ENCODE measurements around the gene LAPTM5. TPM values are rescaled to one million over a fixed set of nuclear protein-coding genes. Genes with fewer than 3 reads are reported as not detected.
"Not testable (repeated sequence)": the region's sequence is repeated elsewhere in the genome, so short reads cannot be mapped to it uniquely, and the experiment has no call there.

Gene LAPTM5
- total and polyA plus RNA-seq, 4 donors: 18.0 to 46.2 (median 28.1) TPM

- Histone ChIP-seq H3K27ac (ENCODE audit: low read depth in 1 of 2, low read length in 2 of 2) (no peak overlapping the region), H3K27me3 (ENCODE audit: control insufficient read depth in 4 of 4, insufficient read depth in 4 of 4, low read length in 3 of 4) (peaks cover 0 to 2% (median 0%) of the 10 kb centered on the region in 4 donors), H3K36me3 (ENCODE audit: control insufficient read depth in 4 of 4, insufficient read depth in 3 of 4, low read depth in 1 of 4, low read length in 3 of 4) (no peaks in the 10 kb centered on the region), H3K9ac (ENCODE audit: low read depth in 1 of 2, low read length in 2 of 2) (no peak overlapping the region), H3K4me3 (ENCODE audit: low read depth in 1 of 3, low read length in 3 of 3) (no peak overlapping the region), H3K4me1 (ENCODE audit: control insufficient read depth in 4 of 4, insufficient read depth in 4 of 4, low read length in 3 of 4) (no peaks in the 10 kb centered on the region), H3K9me3 (ENCODE audit: control insufficient read depth in 4 of 4, low read length in 3 of 4) (no peaks in the 10 kb centered on the region)
- 82% methylated on average over 9 of the region's 9 CpGs for WGBS
- no peak for TF ChIP-seq RXRA (IDR thresholded peaks at IDR 0.05)
- TF ChIP-seq CTCF (IDR thresholded peaks at IDR 0.05; ENCODE audit: low read depth, low read length, missing input control): no peak
- no peak for TF ChIP-seq RAD21 (IDR thresholded peaks at IDR 0.05)
- no peak for TF ChIP-seq GABPA (IDR thresholded peaks at IDR 0.05 in 1 of 2, conservative IDR thresholded peaks at IDR 0.05 in 1 of 2)
- TF ChIP-seq, protein P1, sequence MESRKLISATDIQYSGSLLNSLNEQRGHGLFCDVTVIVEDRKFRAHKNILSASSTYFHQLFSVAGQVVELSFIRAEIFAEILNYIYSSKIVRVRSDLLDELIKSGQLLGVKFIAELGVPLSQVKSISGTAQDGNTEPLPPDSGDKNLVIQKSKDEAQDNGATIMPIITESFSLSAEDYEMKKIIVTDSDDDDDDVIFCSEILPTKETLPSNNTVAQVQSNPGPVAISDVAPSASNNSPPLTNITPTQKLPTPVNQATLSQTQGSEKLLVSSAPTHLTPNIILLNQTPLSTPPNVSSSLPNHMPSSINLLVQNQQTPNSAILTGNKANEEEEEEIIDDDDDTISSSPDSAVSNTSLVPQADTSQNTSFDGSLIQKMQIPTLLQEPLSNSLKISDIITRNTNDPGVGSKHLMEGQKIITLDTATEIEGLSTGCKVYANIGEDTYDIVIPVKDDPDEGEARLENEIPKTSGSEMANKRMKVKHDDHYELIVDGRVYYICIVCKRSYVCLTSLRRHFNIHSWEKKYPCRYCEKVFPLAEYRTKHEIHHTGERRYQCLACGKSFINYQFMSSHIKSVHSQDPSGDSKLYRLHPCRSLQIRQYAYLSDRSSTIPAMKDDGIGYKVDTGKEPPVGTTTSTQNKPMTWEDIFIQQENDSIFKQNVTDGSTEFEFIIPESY (IDR thresholded peaks at IDR 0.05): no peak
- TF ChIP-seq EGR1 (IDR thresholded peaks at IDR 0.05; ENCODE audit: low read depth in 2 of 2): no peak
- no peak for TF ChIP-seq SP1 (IDR thresholded peaks at IDR 0.05)
- TF ChIP-seq NR2F2 (IDR thresholded peaks at IDR 0.05): no peak
- TF ChIP-seq TAF1 (conservative IDR thresholded peaks at IDR 0.05): no peak
- TF ChIP-seq, protein P2, sequence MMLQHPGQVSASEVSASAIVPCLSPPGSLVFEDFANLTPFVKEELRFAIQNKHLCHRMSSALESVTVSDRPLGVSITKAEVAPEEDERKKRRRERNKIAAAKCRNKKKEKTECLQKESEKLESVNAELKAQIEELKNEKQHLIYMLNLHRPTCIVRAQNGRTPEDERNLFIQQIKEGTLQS (IDR thresholded peaks at IDR 0.05): no peak
- TF ChIP-seq JUND (IDR thresholded peaks at IDR 0.05): no peak
- TF ChIP-seq, protein P3, sequence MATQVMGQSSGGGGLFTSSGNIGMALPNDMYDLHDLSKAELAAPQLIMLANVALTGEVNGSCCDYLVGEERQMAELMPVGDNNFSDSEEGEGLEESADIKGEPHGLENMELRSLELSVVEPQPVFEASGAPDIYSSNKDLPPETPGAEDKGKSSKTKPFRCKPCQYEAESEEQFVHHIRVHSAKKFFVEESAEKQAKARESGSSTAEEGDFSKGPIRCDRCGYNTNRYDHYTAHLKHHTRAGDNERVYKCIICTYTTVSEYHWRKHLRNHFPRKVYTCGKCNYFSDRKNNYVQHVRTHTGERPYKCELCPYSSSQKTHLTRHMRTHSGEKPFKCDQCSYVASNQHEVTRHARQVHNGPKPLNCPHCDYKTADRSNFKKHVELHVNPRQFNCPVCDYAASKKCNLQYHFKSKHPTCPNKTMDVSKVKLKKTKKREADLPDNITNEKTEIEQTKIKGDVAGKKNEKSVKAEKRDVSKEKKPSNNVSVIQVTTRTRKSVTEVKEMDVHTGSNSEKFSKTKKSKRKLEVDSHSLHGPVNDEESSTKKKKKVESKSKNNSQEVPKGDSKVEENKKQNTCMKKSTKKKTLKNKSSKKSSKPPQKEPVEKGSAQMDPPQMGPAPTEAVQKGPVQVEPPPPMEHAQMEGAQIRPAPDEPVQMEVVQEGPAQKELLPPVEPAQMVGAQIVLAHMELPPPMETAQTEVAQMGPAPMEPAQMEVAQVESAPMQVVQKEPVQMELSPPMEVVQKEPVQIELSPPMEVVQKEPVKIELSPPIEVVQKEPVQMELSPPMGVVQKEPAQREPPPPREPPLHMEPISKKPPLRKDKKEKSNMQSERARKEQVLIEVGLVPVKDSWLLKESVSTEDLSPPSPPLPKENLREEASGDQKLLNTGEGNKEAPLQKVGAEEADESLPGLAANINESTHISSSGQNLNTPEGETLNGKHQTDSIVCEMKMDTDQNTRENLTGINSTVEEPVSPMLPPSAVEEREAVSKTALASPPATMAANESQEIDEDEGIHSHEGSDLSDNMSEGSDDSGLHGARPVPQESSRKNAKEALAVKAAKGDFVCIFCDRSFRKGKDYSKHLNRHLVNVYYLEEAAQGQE (IDR thresholded peaks at IDR 0.05): no peak
- TF ChIP-seq HNF4A (conservative IDR thresholded peaks at IDR 0.05): no peak
- TF ChIP-seq FOXA2 (IDR thresholded peaks at IDR 0.05): no peak
- TF ChIP-seq HNF4G (IDR thresholded peaks at IDR 0.05): no peak
- TF ChIP-seq FOXA1 (IDR thresholded peaks at IDR 0.05): no peak
- no peak for TF ChIP-seq YY1 (IDR thresholded peaks at IDR 0.05)
- TF ChIP-seq, protein P4, sequence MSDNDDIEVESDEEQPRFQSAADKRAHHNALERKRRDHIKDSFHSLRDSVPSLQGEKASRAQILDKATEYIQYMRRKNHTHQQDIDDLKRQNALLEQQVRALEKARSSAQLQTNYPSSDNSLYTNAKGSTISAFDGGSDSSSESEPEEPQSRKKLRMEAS (IDR thresholded peaks at IDR 0.05): no peak
- no peak for DNase-seq (ENCODE audit: low spot score)
These were observed 10.7 kb upstream of the LAPTM5 start for GRCh38 chr1:30768159-30768829.

DNA sequence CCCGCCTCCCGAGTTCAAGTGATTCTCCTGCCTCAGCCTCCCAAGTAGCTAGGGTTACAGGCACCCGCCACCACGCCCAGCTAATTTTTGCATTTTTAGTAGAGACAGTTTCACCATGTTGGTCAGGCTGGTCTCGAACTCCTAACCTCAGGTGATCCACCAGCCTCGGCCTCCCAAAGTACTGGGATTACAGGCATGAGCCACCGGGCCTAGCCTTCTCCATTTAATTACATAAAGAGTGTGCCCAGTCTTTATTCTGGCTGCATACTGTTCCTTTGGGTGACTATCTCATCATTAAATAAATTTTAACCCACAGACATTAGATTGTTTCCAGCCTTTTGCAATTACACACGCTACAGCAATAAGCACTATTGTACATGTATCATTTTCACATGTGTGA lies 9.4 kb upstream of the LAPTM5 start:
- 96% methylated on average over 8 of the region's 8 CpGs for WGBS
- not testable (repeated sequence) for H3K9me3 ChIP-seq (ENCODE audit: control insufficient read depth in 4 of 4, low read length in 3 of 4)

More for the DNA sequence above, 9.4 kb upstream of the LAPTM5 start:
- not testable (repeated sequence) for H3K36me3 ChIP-seq (ENCODE audit: control insufficient read depth in 4 of 4, insufficient read depth in 3 of 4, low read depth in 1 of 4, low read length in 3 of 4); H3K4me3 ChIP-seq (ENCODE audit: low read depth in 1 of 3, low read length in 3 of 3); H3K27ac ChIP-seq (ENCODE audit: low read depth in 1 of 2, low read length in 2 of 2); H3K27me3 ChIP-seq (ENCODE audit: control insufficient read depth in 4 of 4, insufficient read depth in 4 of 4, low read length in 3 of 4); H3K9ac ChIP-seq (ENCODE audit: low read depth in 1 of 2, low read length in 2 of 2); DNase-seq (ENCODE audit: low spot score); H3K4me1 ChIP-seq (ENCODE audit: control insufficient read depth in 4 of 4, insufficient read depth in 4 of 4, low read length in 3 of 4)
